ENCODE data around the gene IDI1.

GRCh38 chr10:1048732-1049424, at the start of gene IDI1:
- TF ChIP-seq CTCF (IDR thresholded peaks at IDR 0.05; ENCODE audit: low read depth, low read length) (no peak), EZH2phosphoT487 (IDR thresholded peaks at IDR 0.05; ENCODE audit: low read depth) (no peak)
